ENCODE results near the gene CLEC18B.
"Not testable (repeated sequence)": the region's sequence is repeated elsewhere in the genome, so short reads cannot be mapped to it uniquely, and the experiment has no call there.

The CLEC18B gene

GRCh38 chr16:74421482-74421785, 156 bp upstream of the CLEC18B start:
- DNase-seq (ENCODE audit: low spot score in 2 of 2); ATAC-seq; H3K27ac Mint-ChIP-seq; H3K9me3 Mint-ChIP-seq; H3K36me3 Mint-ChIP-seq; H3K4me1 Mint-ChIP-seq; H3K4me3 Mint-ChIP-seq: not testable (repeated sequence)

- DNase-seq (ENCODE audit: low spot score in 2 of 2); ATAC-seq; H3K4me1 Mint-ChIP-seq; H3K4me3 Mint-ChIP-seq; H3K27ac Mint-ChIP-seq; H3K36me3 Mint-ChIP-seq; H3K9me3 Mint-ChIP-seq: not testable (repeated sequence)
Observed at GRCh38 chr16:74419811-74420210, 1.5 kb downstream of the CLEC18B start.

GRCh38 chr16:74417897-74418296, 3.4 kb downstream of the CLEC18B start:
- not testable (repeated sequence) for ATAC-seq; H3K9me3 Mint-ChIP-seq; H3K27ac Mint-ChIP-seq; H3K4me3 Mint-ChIP-seq; H3K36me3 Mint-ChIP-seq; DNase-seq (ENCODE audit: low spot score in 2 of 2); H3K4me1 Mint-ChIP-seq

GRCh38 chr16:74413920-74414319, 7.4 kb downstream of the CLEC18B start:
- not testable (repeated sequence) for H3K36me3 Mint-ChIP-seq, H3K27ac Mint-ChIP-seq, H3K4me1 Mint-ChIP-seq

GRCh38 chr16:74413485-74413884, 7.8 kb downstream of the CLEC18B start:
- not testable (repeated sequence) for DNase-seq (ENCODE audit: low spot score in 2 of 2); H3K4me3 Mint-ChIP-seq; ATAC-seq; H3K9me3 Mint-ChIP-seq; H3K4me1 Mint-ChIP-seq; H3K36me3 Mint-ChIP-seq; H3K27ac Mint-ChIP-seq

More at GRCh38 chr16:74413920-74414319, 7.4 kb downstream of the CLEC18B start:
- H3K9me3 Mint-ChIP-seq; ATAC-seq; H3K4me3 Mint-ChIP-seq; DNase-seq (ENCODE audit: low spot score in 2 of 2): not testable (repeated sequence)

GRCh38 chr16:74412775-74413390, 8.4 kb downstream of the CLEC18B start:
- H3K4me3 Mint-ChIP-seq; H3K27ac Mint-ChIP-seq; H3K9me3 Mint-ChIP-seq; H3K36me3 Mint-ChIP-seq; H3K4me1 Mint-ChIP-seq; DNase-seq (ENCODE audit: low spot score in 2 of 2): not testable (repeated sequence)
- peak; percentile 5 for ATAC-seq

- not testable (repeated sequence) for H3K36me3 Mint-ChIP-seq; DNase-seq (ENCODE audit: low spot score in 2 of 2); H3K4me1 Mint-ChIP-seq; H3K27ac Mint-ChIP-seq; H3K4me3 Mint-ChIP-seq; ATAC-seq; H3K9me3 Mint-ChIP-seq
Observed at GRCh38 chr16:74412138-74412774, 9.0 kb downstream of the CLEC18B start.

- not testable (repeated sequence) for H3K4me1 Mint-ChIP-seq; H3K4me3 Mint-ChIP-seq; DNase-seq (ENCODE audit: low spot score in 2 of 2); ATAC-seq; H3K27ac Mint-ChIP-seq; H3K9me3 Mint-ChIP-seq; H3K36me3 Mint-ChIP-seq
Observed at GRCh38 chr16:74410981-74411380, 10.3 kb downstream of the CLEC18B start.

- not testable (repeated sequence) for DNase-seq (ENCODE audit: low spot score in 2 of 2); H3K9me3 Mint-ChIP-seq; ATAC-seq; H3K27ac Mint-ChIP-seq; H3K36me3 Mint-ChIP-seq; H3K4me1 Mint-ChIP-seq; H3K4me3 Mint-ChIP-seq
Observed at GRCh38 chr16:74410057-74410957, 11.0 kb downstream of the CLEC18B start.

GRCh38 chr16:74409185-74409981, 11.9 kb downstream of the CLEC18B start:
- not testable (repeated sequence) for H3K4me1 Mint-ChIP-seq; H3K9me3 Mint-ChIP-seq; H3K4me3 Mint-ChIP-seq; H3K36me3 Mint-ChIP-seq; ATAC-seq; DNase-seq (ENCODE audit: low spot score in 2 of 2); H3K27ac Mint-ChIP-seq

- ATAC-seq; H3K27ac Mint-ChIP-seq; DNase-seq (ENCODE audit: low spot score in 2 of 2); H3K4me3 Mint-ChIP-seq; H3K36me3 Mint-ChIP-seq; H3K9me3 Mint-ChIP-seq; H3K4me1 Mint-ChIP-seq: not testable (repeated sequence)
Observed at GRCh38 chr16:74407362-74407705, 13.9 kb downstream of the CLEC18B start.

- H3K4me3 Mint-ChIP-seq, H3K36me3 Mint-ChIP-seq, H3K27ac Mint-ChIP-seq: not testable (repeated sequence)
Observed at GRCh38 chr16:74406600-74407361, 14.5 kb downstream of the CLEC18B start.

GRCh38 chr16:74404148-74404933, 16.9 kb downstream of the CLEC18B start:
- ATAC-seq; H3K4me1 Mint-ChIP-seq; H3K9me3 Mint-ChIP-seq; DNase-seq (ENCODE audit: low spot score in 2 of 2); H3K36me3 Mint-ChIP-seq; H3K4me3 Mint-ChIP-seq; H3K27ac Mint-ChIP-seq: not testable (repeated sequence)

More at GRCh38 chr16:74406600-74407361, 14.5 kb downstream of the CLEC18B start:
- not testable (repeated sequence) for H3K9me3 Mint-ChIP-seq; H3K4me1 Mint-ChIP-seq; DNase-seq (ENCODE audit: low spot score in 2 of 2)
- peak; percentile 33 for ATAC-seq

- H3K36me3 Mint-ChIP-seq; ATAC-seq; H3K4me1 Mint-ChIP-seq; DNase-seq (ENCODE audit: low spot score in 2 of 2); H3K27ac Mint-ChIP-seq; H3K9me3 Mint-ChIP-seq; H3K4me3 Mint-ChIP-seq: not testable (repeated sequence)
Observed at GRCh38 chr16:74400238-74400637, 21.0 kb downstream of the CLEC18B start.
